PC-3 (cell line): ENCODE measurements around the gene GZMH. TPM values are rescaled to one million over a fixed set of nuclear protein-coding genes. Genes with fewer than 3 reads are reported as not detected.

Source experiments
- ATAC-seq: fragments of 200-7000 bp; cut with Tn5 transposase; 2 replicates; pipeline ENCODE4 v1.9.1; 2020; ENCODE audit warnings: mild to moderate bottlenecking, moderate library complexity
- BruUV-seq: library from RNA; stranded (reverse); fragments of 400-500 nt; replicated peaks from 2 replicates; lab custom pipeline; 2021; lab: Mats Ljungman, UMichigan
- CTCF ChIA-PET: fragments of 300-600 bp; sonication (Branson Sonifier 250); formaldehyde crosslinking; loops from one replicate; lab custom pipeline; 2022; ENCODE audit warnings: antibody characterized with exemption; lab: Charles Lee
- POLR2A ChIA-PET: fragments of 300-600 bp; sonication (Branson Sonifier 250); formaldehyde crosslinking; loops from one replicate; lab custom pipeline; 2022; ENCODE audit warnings: antibody characterized with exemption; ENCODE audit not compliant: unreplicated experiment; lab: Charles Lee
- DNase-seq: peaks from one replicate; pipeline ENCODE4 v3.0.0-alpha.2; 2015
- H2AFZ ChIP-seq: fragments of 300-600 bp; sonication (generic); 2 replicates; pipeline ENCODE4 v1.6.0; 2016; ENCODE audit warnings: antibody characterized with exemption, low read length
- H3F3A ChIP-seq: fragments of 300-600 bp; sonication (generic); one replicate; pipeline ENCODE4 v1.6.0; 2017; ENCODE audit warnings: antibody characterized with exemption, low read length, control low read depth, mild to moderate bottlenecking; ENCODE audit not compliant: unreplicated experiment
- H3K27ac ChIP-seq: fragments of 300-600 bp; sonication (generic); 2 replicates; pipeline ENCODE4 v1.5.1; 2016; ENCODE audit warnings: mild to moderate bottlenecking, low read length
- H3K27me3 ChIP-seq: fragments of 300-600 bp; sonication (generic); 2 replicates; pipeline ENCODE4 v1.6.1; 2016; ENCODE audit warnings: low read length, mixed read lengths
- H3K36me3 ChIP-seq: fragments of 300-600 bp; sonication (generic); 2 replicates; pipeline ENCODE4 v1.6.1; 2016; ENCODE audit warnings: low read depth, mixed run types, low read length, mixed read lengths
- H3K4me1 ChIP-seq: fragments of 300-600 bp; sonication (generic); 2 replicates; pipeline ENCODE4 v1.5.1; 2016; ENCODE audit warnings: low read length; ENCODE audit not compliant: insufficient read depth
- H3K4me2 ChIP-seq: fragments of 300-600 bp; sonication (generic); 2 replicates; pipeline ENCODE4 v1.6.0; 2016; ENCODE audit warnings: low read length
- H3K4me3 ChIP-seq: fragments of 300-600 bp; sonication (generic); 2 replicates; pipeline ENCODE4 v1.5.1; 2016; ENCODE audit warnings: mild to moderate bottlenecking, low read length, mixed read lengths
- H3K79me2 ChIP-seq: fragments of 300-600 bp; sonication (generic); 2 replicates; pipeline ENCODE4 v1.6.1; 2017; ENCODE audit warnings: low read length, mixed read lengths
- H3K9ac ChIP-seq: fragments of 300-600 bp; sonication (generic); 2 replicates; pipeline ENCODE4 v1.6.0; 2016; ENCODE audit warnings: mild to moderate bottlenecking, low read length
- H3K9me2 ChIP-seq: fragments of 300-600 bp; sonication (generic); replicated peaks from 2 replicates; pipeline ENCODE4 v1.6.1; 2016; ENCODE audit warnings: mixed run types, low read length, mixed read lengths
- H3K9me3 ChIP-seq: fragments of 300-600 bp; sonication (generic); 2 replicates; pipeline ENCODE4 v1.6.1; 2016; ENCODE audit warnings: low read length, mixed read lengths
- H4K20me1 ChIP-seq: fragments of 300-600 bp; sonication (generic); 2 replicates; pipeline ENCODE4 v1.6.1; 2016; ENCODE audit warnings: low read length, mixed read lengths
- CTCF ChIP-seq: fragments of 300-600 bp; sonication (generic); conservative IDR thresholded peaks from 2 replicates; pipeline ENCODE4 v1.5.1; 2017; ENCODE audit warnings: antibody characterized with exemption, low read depth, mild to moderate bottlenecking, low read length
- EZH2 ChIP-seq: fragments of 300-600 bp; sonication (generic); IDR thresholded peaks from one replicate; pipeline ENCODE4 v1.6.1; 2017; ENCODE audit warnings: antibody characterized with exemption, mild to moderate bottlenecking, low read length; ENCODE audit not compliant: unreplicated experiment
- EZH2phosphoT487 ChIP-seq: fragments of 300-600 bp; sonication (generic); IDR thresholded peaks from 2 replicates; pipeline ENCODE4 v1.6.1; 2018; ENCODE audit warnings: mild to moderate bottlenecking, antibody characterized with exemption, low read length, borderline replicate concordance
- intact Hi-C: fragments of 100-400 bp; cut with micrococcal nuclease; formaldehyde crosslinking; loops from 2 replicates; pipeline ENCODE4 v1.9.0; 2023
- total RNA-seq: library from RNA; depleted of rRNA; stranded (reverse); fragments of >200 nt; gene quantifications from 2 replicates; pipeline ENCODE4 v1.2.3, GENCODE V29; 2014

Gene GZMH
- total RNA-seq, 1 experiment from 2014 or later = not detected

DNA sequence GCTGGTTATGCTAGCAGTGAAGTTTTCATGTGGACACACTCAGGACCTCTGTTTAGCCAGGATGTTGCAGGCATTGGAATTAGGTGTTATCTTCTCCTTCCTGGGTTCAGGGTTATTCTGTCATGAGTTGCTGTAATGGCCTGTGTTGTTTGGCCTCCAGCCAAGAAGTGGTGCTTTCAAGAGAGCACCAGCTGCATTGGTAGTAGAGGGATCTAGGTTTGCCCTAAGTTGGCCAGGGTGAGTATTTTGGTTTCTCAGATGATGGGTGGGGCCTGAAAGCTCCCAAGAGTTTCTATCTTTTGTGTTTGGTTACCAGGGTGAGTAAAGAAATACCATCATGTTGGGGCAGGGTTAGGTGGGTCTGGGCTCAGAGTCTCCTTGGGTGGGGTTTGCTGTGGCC lies 2.7 kb upstream of the GZMH start:
- no peaks in the 10 kb centered on the region for H3F3A ChIP-seq
- CTCF ChIA-PET = no interaction called here
- no peaks in the 10 kb centered on the region for H4K20me1 ChIP-seq
- TF ChIP-seq EZH2phosphoT487 = no peak
- TF ChIP-seq CTCF = no peak
- no peak for TF ChIP-seq EZH2
- H3K9ac ChIP-seq = no peak overlapping the region
- H3K79me2 ChIP-seq = no peaks in the 10 kb centered on the region
- no peaks in the 10 kb centered on the region for H3K4me1 ChIP-seq
- H3K27ac ChIP-seq = no peak overlapping the region
- no peaks in the 10 kb centered on the region for H3K9me2 ChIP-seq
- BruUV-seq = no TSS peak
- no peaks in the 10 kb centered on the region for H3K27me3 ChIP-seq
- no peaks in the 10 kb centered on the region for H3K36me3 ChIP-seq
- DNase-seq (no peak), ATAC-seq (no peak)
- H2AFZ ChIP-seq = no peak overlapping the region
- intact Hi-C loops = no loop called here
- H3K4me2 ChIP-seq = no peak overlapping the region
- POLR2A ChIA-PET = no interaction called here
- no peaks in the 10 kb centered on the region for H3K9me3 ChIP-seq
- H3K4me3 ChIP-seq = no peak overlapping the region

- intact Hi-C loops = no loop called here
- no peak overlapping the region for H3K9ac ChIP-seq
- H3K4me3 ChIP-seq = no peak overlapping the region
- no peaks in the 10 kb centered on the region for H3K79me2 ChIP-seq
- ChIA-PET POLR2A (no interaction called here), CTCF (no interaction called here)
- BruUV-seq = no TSS peak
- no peaks in the 10 kb centered on the region for H3K9me2 ChIP-seq
- ATAC-seq (no peak), DNase-seq (no peak)
- no peaks in the 10 kb centered on the region; the same call in 1 of the 2 replicates for H3K27me3 ChIP-seq
- H3K36me3 ChIP-seq = no peaks in the 10 kb centered on the region
- H3K27ac ChIP-seq = no peak overlapping the region
- no peak for TF ChIP-seq EZH2phosphoT487
- no peak for TF ChIP-seq CTCF
- TF ChIP-seq EZH2 = no peak
- H2AFZ ChIP-seq = no peak overlapping the region
- H3K4me1 ChIP-seq = no peaks in the 10 kb centered on the region
- no peaks in the 10 kb centered on the region for H3F3A ChIP-seq
- no peak overlapping the region for H3K4me2 ChIP-seq
- H3K9me3 ChIP-seq = no peaks in the 10 kb centered on the region
- H4K20me1 ChIP-seq = no peaks in the 10 kb centered on the region
Observed at GRCh38 chr14:24607635-24608514, 1.6 kb downstream of the GZMH start.

- no TSS peak for BruUV-seq
- Histone ChIP-seq H3K79me2 (no peaks in the 10 kb centered on the region), H3K9me3 (no peaks in the 10 kb centered on the region), H3K4me2 (no peak overlapping the region), H3K27ac (no peak overlapping the region), H3K9me2 (no peaks in the 10 kb centered on the region), H3F3A (no peaks in the 10 kb centered on the region), H2AFZ (no peak overlapping the region), H4K20me1 (no peaks in the 10 kb centered on the region), H3K9ac (no peak overlapping the region), H3K4me3 (no peak overlapping the region), H3K36me3 (no peaks in the 10 kb centered on the region), H3K27me3 (no peaks in the 10 kb centered on the region; the same call in 1 of the 2 replicates), H3K4me1 (no peaks in the 10 kb centered on the region)
- intact Hi-C loops = no loop called here
- DNase-seq (no peak), ATAC-seq (no peak)
- no peak for TF ChIP-seq CTCF
- TF ChIP-seq EZH2 = no peak
- TF ChIP-seq EZH2phosphoT487 = no peak
- CTCF ChIA-PET = no interaction called here
- POLR2A ChIA-PET = no interaction called here
Observed at GRCh38 chr14:24607081-24607480, 2.4 kb downstream of the GZMH start.
